A549 (cell line): Measurements from ENCODE around the gene KCNMA1. TPM values are rescaled to one million over a fixed set of nuclear protein-coding genes. Genes with fewer than 3 reads are reported as not detected.

Experiments used
- ATAC-seq, 2 experiments: fragments of 200-7000 bp in 1 of 2; fragments of >200 bp in 1 of 2; cut with Nextera tagmentation in 1 of 2; cut with Tn5 transposase in 1 of 2; 3 replicates each; pipeline versions ENCODE4 v1.8.0 to v1.9.1; 2018 to 2020; ENCODE audit warnings: mild to moderate bottlenecking in 1 of 2, moderate library complexity in 1 of 2
- CTCF ChIA-PET: fragments of 300-600 bp; sonication (Branson Sonifier 250); formaldehyde crosslinking; extraction: SDS; loops from one replicate; lab custom pipeline; 2021; ENCODE audit warnings: antibody characterized with exemption, inconsistent platforms; lab: Yijun Ruan, JAX
- POLR2A ChIA-PET: fragments of 350-600 bp; formaldehyde crosslinking; extraction: SDS; loops from one replicate; lab custom pipeline; 2021; ENCODE audit warnings: antibody characterized with exemption, inconsistent platforms; lab: Yijun Ruan, JAX
- DNase-seq, 2 experiments: peaks; one replicate each; pipeline versions ENCODE4 v3.0.0 to v3.0.0-alpha.2; 2011 to 2016; ENCODE audit warnings: low read depth in 1 of 2, low spot score in 1 of 2
- FAIRE-seq: peaks from 2 replicates; lab custom pipeline; 2011; peaks lifted over from hg19 to GRCh38; lab: Jason Lieb, UNC
- H3K27ac ChIP-seq, 2 experiments: fragments of >200 bp; sonication (Bioruptor Twin); formaldehyde crosslinking; 3 replicates each; pipeline ENCODE4 v1.5.1; 2016 to 2017
- H3K4me1 ChIP-seq: fragments of >200 bp; sonication (Bioruptor Twin); formaldehyde crosslinking; 3 replicates; pipeline ENCODE4 v1.6.1; 2016
- H3K4me2 ChIP-seq: fragments of >200 bp; sonication (Bioruptor Twin); formaldehyde crosslinking; 3 replicates; pipeline ENCODE4 v1.6.1; 2016
- H3K4me3 ChIP-seq: fragments of >200 bp; sonication (Bioruptor Twin); formaldehyde crosslinking; 3 replicates; pipeline ENCODE4 v1.5.1; 2016
- H3K9me3 ChIP-seq: fragments of >200 bp; sonication (Bioruptor Twin); formaldehyde crosslinking; 3 replicates; pipeline ENCODE4 v1.6.1; 2016
- BHLHE40 ChIP-seq: IDR thresholded peaks from 2 replicates; pipeline ENCODE4 v1.6.1; 2012; ENCODE audit warnings: low read depth, low read length, inconsistent platforms
- CBX2 ChIP-seq: fragments of 200-600 bp; sonication (generic); IDR thresholded peaks from 2 replicates; pipeline ENCODE4 v1.6.1; 2016; ENCODE audit warnings: low read depth, mild to moderate bottlenecking, borderline replicate concordance
- CBX8 ChIP-seq: fragments of 200-600 bp; sonication (generic); IDR thresholded peaks from 2 replicates; pipeline ENCODE4 v1.6.1; 2016
- CEBPB ChIP-seq, 2 experiments: fragments of >200 bp in 1 of 2; sonication (Bioruptor Twin) in 1 of 2; formaldehyde crosslinking in 1 of 2; IDR thresholded peaks; 2 replicates each; pipeline ENCODE4 v1.6.1; 2012 to 2016
- CTCF ChIP-seq: fragments of >200 bp; sonication (Bioruptor Twin); formaldehyde crosslinking; IDR thresholded peaks from 3 replicates; pipeline ENCODE4 v1.5.1; 2016
- FOSB ChIP-seq: fragments of 250-450 bp; sonication (Bioruptor Pico); IDR thresholded peaks from 2 replicates; pipeline ENCODE4 v1.5.0; 2020; ENCODE audit warnings: mild to moderate bottlenecking, moderate library complexity
- FOSL2 ChIP-seq, 2 experiments: fragments of 450-650 bp in 1 of 2; fragments of >200 bp in 1 of 2; sonication (Bioruptor Twin) in 1 of 2; formaldehyde crosslinking; IDR thresholded peaks; 2 replicates each; pipeline versions ENCODE4 v1.5.0 to v1.6.1; 2016 to 2020; ENCODE audit warnings: mild to moderate bottlenecking in 1 of 2, moderate library complexity in 1 of 2
- GATA3 ChIP-seq: IDR thresholded peaks from 2 replicates; pipeline ENCODE4 v1.6.1; 2012; ENCODE audit warnings: borderline replicate concordance
- HES2 ChIP-seq: fragments of >200 bp; sonication (Bioruptor Twin); formaldehyde crosslinking; IDR thresholded peaks from 2 replicates; pipeline ENCODE4 v1.6.1; 2016
- HOXA7 ChIP-seq: fragments of 250-450 bp; sonication (Bioruptor Pico); IDR thresholded peaks from 2 replicates; pipeline ENCODE4 v1.5.0; 2020; ENCODE audit warnings: mild to moderate bottlenecking, moderate library complexity
- HOXB5 ChIP-seq: fragments of 250-450 bp; sonication (Bioruptor Pico); IDR thresholded peaks from 2 replicates; pipeline ENCODE4 v1.5.0; 2020; ENCODE audit warnings: mild to moderate bottlenecking, moderate library complexity
- JUN ChIP-seq, 2 experiments: fragments of >200 bp; sonication (Bioruptor Twin); formaldehyde crosslinking; IDR thresholded peaks; 2 replicates in 1 of 2; 3 replicates in 1 of 2; pipeline ENCODE4 v1.6.1; 2016 to 2017
- JUNB ChIP-seq: fragments of >200 bp; sonication (Bioruptor Twin); formaldehyde crosslinking; IDR thresholded peaks from 2 replicates; pipeline ENCODE4 v1.6.1; 2016
- MAZ ChIP-seq: fragments of 150-350 bp; IDR thresholded peaks from 2 replicates; pipeline ENCODE4 v1.6.1; 2014; ENCODE audit warnings: antibody characterized with exemption, low read depth, low read length, borderline replicate concordance
- MYC ChIP-seq: IDR thresholded peaks from 2 replicates; pipeline ENCODE4 v1.6.1; 2012; ENCODE audit warnings: mild to moderate bottlenecking, inconsistent platforms, low read length, improper control_type of control experiment, borderline replicate concordance
- NR3C1 ChIP-seq: fragments of >200 bp; sonication (Bioruptor Twin); formaldehyde crosslinking; IDR thresholded peaks from 3 replicates; pipeline ENCODE4 v1.6.1; 2017
- RARB ChIP-seq: fragments of 250-450 bp; sonication (Bioruptor Pico); IDR thresholded peaks from 2 replicates; pipeline ENCODE4 v1.8.0; 2021; ENCODE audit warnings: mild to moderate bottlenecking, moderate library complexity
- RNF2 ChIP-seq: fragments of 200-600 bp; sonication (generic); IDR thresholded peaks from 2 replicates; pipeline ENCODE4 v1.6.1; 2016; ENCODE audit warnings: low read depth, mild to moderate bottlenecking, antibody characterized with exemption, moderate library complexity, borderline replicate concordance
- TFCP2L1 ChIP-seq: fragments of 250-450 bp; sonication (Bioruptor Pico); IDR thresholded peaks from 2 replicates; pipeline ENCODE4 v1.5.0; 2021; ENCODE audit warnings: mild to moderate bottlenecking
- ZC3H11A ChIP-seq: fragments of 450-650 bp; IDR thresholded peaks from 2 replicates; pipeline ENCODE4 v1.6.1; 2014; ENCODE audit warnings: antibody characterized with exemption, mild to moderate bottlenecking
- WGBS: methylation state at CpG from one replicate; pipeline ENCODE4 v1.1.6; 2017; ENCODE audit errors: missing lambda C conversion rate; 5-methylcytosine and 5-hydroxymethylcytosine counted together
- polyA plus RNA-seq, 4 experiments: library from polyadenylated mRNA; depleted of rRNA in 3 of 4; stranded (reverse); fragments of >200 nt; fragmentation: RNase III in 1 of 4; extraction: RNeasy Plus Mini Kit Qiagen cat#74134 plus additional on column Dnase treatment in 1 of 4; gene quantifications; 2 replicates in 3 of 4; 3 replicates in 1 of 4; pipeline ENCODE4 v1.2.3, GENCODE V29; 2011 to 2017
- TF ChIP-seq, protein P1 (sequence below): fragments of 200-600 bp; sonication (generic); IDR thresholded peaks from 2 replicates; pipeline ENCODE4 v1.6.1; 2016; ENCODE audit warnings: antibody characterized with exemption, mild to moderate bottlenecking, moderate library complexity

Gene KCNMA1
- polyA plus RNA-seq, 2 of the 4 experiments (the other 2 are of a cell fraction) = 14.9 to 30.6 TPM

DNA sequence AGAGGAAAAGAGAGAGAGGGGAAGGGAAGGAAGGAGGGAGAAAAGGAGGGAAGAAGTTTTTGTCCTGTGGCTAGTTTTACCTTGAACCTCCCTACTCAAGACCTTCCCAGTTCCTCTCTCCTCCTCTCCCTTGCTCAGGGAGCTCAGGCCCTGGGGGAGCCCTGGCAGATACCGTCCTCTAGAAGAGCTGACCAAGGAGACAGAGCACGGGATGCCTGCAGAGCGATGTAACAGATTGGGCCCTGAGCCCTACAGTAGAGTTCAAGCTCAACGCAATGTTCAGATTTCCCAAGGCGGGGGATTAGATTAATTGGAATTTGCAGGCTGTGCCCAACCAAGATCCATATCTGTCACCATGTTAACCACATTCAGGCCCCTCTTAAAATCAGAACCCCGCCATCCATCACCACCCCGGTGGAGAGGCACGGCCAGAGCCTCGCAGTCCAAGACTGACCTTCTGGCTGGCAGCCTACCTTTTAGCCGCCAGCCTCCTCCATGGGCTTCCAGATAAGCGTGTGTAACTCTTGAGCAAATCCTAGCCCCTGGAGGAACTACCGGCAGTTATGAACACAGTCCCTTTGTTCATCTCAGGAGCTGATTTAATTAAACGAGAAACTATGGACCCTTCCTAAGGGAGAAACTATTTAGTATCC, 70.6 kb downstream of the KCNMA1 start (continued):
- no peak for TF ChIP-seq HOXB5 (CRISPR knock-in tag)
- no peak for TF ChIP-seq ZC3H11A
- no peak for TF ChIP-seq BHLHE40

DNA sequence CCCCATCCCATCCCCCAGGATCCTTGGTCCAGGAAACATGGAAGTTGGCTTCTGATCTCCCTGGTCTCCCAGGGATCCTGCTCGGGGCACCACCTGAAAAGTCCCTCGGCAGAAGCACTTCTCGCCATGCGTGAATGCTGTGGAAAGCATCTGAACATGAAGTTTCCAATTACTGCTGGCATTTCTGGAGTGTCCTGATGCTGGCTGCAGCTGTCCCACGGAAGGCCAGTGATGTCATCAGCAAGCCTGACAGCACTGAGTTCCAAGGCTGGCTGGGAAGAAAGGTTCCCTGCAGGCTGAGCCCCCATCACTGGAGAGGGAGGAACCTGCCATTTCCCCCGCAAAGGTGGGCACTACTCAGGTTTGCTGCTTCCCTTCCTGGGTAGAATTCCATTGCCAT, 71.4 kb downstream of the KCNMA1 start:
- Histone ChIP-seq H3K4me1 (peaks cover 56% of the 10 kb centered on the region), H3K4me3 (no peak overlapping the region), H3K4me2 (peak overlapping the region; percentile 71; the same call in 1 of the 3 replicates), H3K9me3 (no peaks in the 10 kb centered on the region), H3K27ac (peak overlapping the region; percentile 79 to 92)
- TF ChIP-seq MAZ = no peak
- no peak for TF ChIP-seq CBX8
- no peak for TF ChIP-seq HES2
- no peak for TF ChIP-seq TFCP2L1 (CRISPR knock-in tag)
- TF ChIP-seq RARB = no peak
- TF ChIP-seq FOSB (CRISPR knock-in tag) = no peak
- TF ChIP-seq FOSL2 (IDR thresholded peaks at IDR 0.05) = no peak
- no peak for TF ChIP-seq FOSL2 (CRISPR knock-in tag; IDR thresholded peaks at IDR 0.05)
- TF ChIP-seq JUNB = no peak
- TF ChIP-seq CTCF = no peak
- no peak for TF ChIP-seq MYC
- no peak for TF ChIP-seq CEBPB (IDR thresholded peaks at IDR 0.05)
- TF ChIP-seq CBX2 = no peak
- no peak for TF ChIP-seq HOXB5 (CRISPR knock-in tag)
- ChIA-PET POLR2A (no interaction called here), CTCF (interaction anchor here (0.6 to 2.5 kb wide), 3 partner anchors 37 to 677 kb away, joined by 3 to 7 read pairs (median 3); no protein-coding TSS in a partner anchor)
- WGBS = 87% methylated on average over 6 of the region's 6 CpGs
- DNase-seq (no peak), ATAC-seq (no peak), FAIRE-seq (no peak)

- no peaks in the 10 kb centered on the region for H3K9me3 ChIP-seq
- no peak for FAIRE-seq
- CTCF ChIA-PET = interaction anchor here (0.6 to 2.5 kb wide), 6 partner anchors 21 to 678 kb away, joined by 3 to 7 read pairs (median 4); no protein-coding TSS in a partner anchor
- TF ChIP-seq CEBPB (IDR thresholded peaks at IDR 0.05) = no peak
- no peak for TF ChIP-seq RNF2
- TF ChIP-seq HOXA7 (CRISPR knock-in tag) = no peak
- no peak for TF ChIP-seq GATA3
- no peak for TF ChIP-seq NR3C1
- no peak for TF ChIP-seq JUN (IDR thresholded peaks at IDR 0.05)
- TF ChIP-seq, protein P1, sequence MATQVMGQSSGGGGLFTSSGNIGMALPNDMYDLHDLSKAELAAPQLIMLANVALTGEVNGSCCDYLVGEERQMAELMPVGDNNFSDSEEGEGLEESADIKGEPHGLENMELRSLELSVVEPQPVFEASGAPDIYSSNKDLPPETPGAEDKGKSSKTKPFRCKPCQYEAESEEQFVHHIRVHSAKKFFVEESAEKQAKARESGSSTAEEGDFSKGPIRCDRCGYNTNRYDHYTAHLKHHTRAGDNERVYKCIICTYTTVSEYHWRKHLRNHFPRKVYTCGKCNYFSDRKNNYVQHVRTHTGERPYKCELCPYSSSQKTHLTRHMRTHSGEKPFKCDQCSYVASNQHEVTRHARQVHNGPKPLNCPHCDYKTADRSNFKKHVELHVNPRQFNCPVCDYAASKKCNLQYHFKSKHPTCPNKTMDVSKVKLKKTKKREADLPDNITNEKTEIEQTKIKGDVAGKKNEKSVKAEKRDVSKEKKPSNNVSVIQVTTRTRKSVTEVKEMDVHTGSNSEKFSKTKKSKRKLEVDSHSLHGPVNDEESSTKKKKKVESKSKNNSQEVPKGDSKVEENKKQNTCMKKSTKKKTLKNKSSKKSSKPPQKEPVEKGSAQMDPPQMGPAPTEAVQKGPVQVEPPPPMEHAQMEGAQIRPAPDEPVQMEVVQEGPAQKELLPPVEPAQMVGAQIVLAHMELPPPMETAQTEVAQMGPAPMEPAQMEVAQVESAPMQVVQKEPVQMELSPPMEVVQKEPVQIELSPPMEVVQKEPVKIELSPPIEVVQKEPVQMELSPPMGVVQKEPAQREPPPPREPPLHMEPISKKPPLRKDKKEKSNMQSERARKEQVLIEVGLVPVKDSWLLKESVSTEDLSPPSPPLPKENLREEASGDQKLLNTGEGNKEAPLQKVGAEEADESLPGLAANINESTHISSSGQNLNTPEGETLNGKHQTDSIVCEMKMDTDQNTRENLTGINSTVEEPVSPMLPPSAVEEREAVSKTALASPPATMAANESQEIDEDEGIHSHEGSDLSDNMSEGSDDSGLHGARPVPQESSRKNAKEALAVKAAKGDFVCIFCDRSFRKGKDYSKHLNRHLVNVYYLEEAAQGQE = no peak
- TF ChIP-seq, all 56 proteins: peak for 0
- DNase-seq (peak in 1 of 2 experiments; percentile 51), ATAC-seq (peak; percentile 40 to 44; a peak in 4 of 6 replicates)
- POLR2A ChIA-PET = no interaction called here
- peak overlapping the region; percentile 79 to 92 for H3K27ac ChIP-seq
- H3K4me3 ChIP-seq = no peak overlapping the region
- 82% methylated on average over 4 of the region's 4 CpGs for WGBS
- peaks cover 58% of the 10 kb centered on the region for H3K4me1 ChIP-seq
- H3K4me2 ChIP-seq = peak overlapping the region; percentile 71
These were observed 72.0 kb downstream of the KCNMA1 start for GRCh38 chr10:77565590-77566023.
